ENCODE data around the gene NEK10.
A peak's percentile ranks its signal among the peaks of the same experiment; 100 is the strongest.
"Not testable (repeated sequence)": the region's sequence is repeated elsewhere in the genome, so short reads cannot be mapped to it uniquely, and the experiment has no call there.

NEK10 gene

GRCh38 chr3:27349832-27350231 is 19.4 kb downstream of the NEK10 start:
- DNase-seq: no peak

DNA sequence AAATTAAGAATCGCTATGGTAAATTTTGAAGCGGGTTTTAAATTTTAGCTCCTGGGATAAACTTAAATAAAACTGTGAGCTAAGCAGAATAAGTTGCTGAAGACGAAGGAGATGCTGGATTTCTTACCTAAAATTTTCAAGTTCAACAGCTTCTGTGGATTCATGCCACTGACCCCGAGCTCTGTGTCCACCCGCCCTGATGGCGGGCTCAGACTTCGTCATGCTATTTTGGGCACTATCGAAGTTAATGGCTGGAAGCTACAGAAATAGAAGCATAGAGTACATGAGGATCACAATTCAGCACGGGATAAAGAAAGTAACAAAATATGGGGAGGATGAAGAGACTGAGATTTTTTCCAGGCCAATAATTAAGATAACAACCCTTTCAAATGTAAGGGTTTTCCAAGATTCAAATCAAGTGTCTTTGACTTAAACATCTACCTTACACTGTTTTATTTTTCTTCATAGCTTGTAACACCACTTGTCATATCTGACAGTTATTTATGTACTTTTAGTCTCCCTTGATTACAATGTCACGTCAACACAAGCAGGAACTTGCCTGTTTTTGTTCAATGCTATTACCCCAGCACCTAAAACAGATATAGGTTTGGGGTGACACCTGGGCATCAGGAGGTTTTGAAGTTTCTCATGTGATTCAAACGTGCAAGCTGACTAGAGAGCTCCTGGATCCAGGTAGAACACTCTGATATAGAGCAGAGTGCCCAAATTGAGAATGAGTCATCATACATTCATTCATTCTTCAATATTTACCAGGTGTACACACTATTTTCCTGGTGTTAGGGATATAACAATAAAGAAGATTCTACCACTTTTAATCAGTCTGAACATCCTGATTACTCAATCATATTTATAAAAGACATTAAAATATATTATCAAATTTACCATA is 23.0 kb downstream of the NEK10 start:
- no peak for DNase-seq

GRCh38 chr3:27345493-27345892 is 23.7 kb downstream of the NEK10 start:
- no peak for DNase-seq

GRCh38 chr3:27345045-27345444 is 24.1 kb downstream of the NEK10 start:
- no peak for DNase-seq

GRCh38 chr3:27344192-27344591 is 25.0 kb downstream of the NEK10 start:
- DNase-seq: no peak

DNA sequence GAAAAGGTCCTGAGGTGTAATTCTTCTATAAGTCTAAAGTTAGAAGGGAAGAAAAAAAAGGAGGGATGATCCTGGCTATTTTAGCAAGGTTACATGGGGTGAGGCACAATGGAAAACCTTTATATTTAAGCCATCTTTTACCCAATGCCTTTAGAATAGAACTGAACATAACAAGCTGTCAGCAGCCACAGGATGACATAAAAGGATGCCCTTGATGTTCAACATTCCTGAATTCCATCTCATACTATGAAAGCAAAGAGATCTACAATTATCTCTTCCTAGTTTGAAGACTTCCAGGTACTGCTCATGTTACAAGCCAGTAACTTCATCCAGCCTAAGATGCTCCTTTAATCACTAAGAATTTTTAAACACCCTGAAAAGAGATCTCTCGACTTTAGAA is 26.9 kb downstream of the NEK10 start:
- no peak for DNase-seq

- DNase-seq: no peak
Measured at GRCh38 chr3:27340534-27340933, 28.6 kb downstream of the NEK10 start.

- DNase-seq: no peak
Measured at GRCh38 chr3:27335571-27335970, 33.6 kb downstream of the NEK10 start.

- DNase-seq: no peak
Measured at GRCh38 chr3:27333843-27334242, 35.3 kb downstream of the NEK10 start.

DNA sequence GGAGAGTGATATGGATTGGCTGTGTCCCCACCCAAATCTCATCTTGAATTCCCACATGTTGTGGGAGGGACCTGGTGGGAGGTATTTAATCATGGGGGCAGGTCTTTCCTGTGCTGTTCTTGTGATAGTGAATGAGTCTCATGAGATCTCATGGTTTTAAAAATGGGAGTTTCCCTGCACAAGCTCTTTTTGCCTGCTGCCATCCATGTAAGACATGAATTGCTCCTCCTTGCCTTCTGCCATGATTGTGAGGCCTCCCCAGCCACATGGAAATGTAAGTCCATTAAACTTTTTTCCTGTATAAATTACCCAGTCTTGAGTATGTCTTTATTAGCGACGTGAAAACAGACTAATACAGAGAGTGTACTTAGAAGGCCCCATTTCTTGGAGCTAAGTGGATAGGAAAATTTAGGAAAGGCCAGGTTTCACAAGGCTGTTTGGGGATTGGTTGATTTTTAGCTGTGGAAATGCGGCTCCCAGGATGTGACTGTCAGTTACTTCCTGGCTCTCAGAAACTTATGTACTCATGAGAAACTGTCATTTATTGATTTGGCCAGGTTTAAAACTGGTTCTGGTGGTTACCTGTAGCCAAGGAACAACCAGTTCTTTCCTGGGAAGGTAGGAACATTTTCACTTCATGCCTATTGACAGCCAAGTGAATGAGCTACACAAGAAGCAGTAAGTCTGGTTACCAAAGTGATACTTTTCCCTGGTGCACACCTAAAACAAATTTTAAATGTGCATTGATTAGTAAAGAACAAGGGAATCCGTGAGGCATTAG is 40.0 kb downstream of the NEK10 start:
- not testable (repeated sequence) for DNase-seq

- no peak for DNase-seq
Measured at GRCh38 chr3:27326629-27327545, 42.3 kb downstream of the NEK10 start.

DNA sequence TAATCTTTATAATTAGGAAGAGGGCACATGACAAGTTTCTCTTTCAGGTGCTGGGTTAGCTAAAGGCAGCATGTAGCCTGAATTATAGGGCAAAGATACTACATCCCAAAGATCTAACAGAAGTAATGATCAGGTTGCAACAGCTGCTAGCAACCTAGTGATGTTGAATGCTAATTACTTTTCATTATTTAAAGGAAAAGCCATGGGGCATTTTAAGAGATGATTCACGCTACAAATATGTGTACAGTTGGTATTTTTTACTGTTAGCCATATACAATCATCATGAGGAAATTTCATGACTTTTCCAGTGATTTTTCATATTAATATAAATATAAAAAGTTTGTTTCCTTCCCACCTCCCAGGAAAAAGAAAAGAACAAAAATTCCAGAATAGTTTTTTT is 43.0 kb downstream of the NEK10 start:
- no peak for DNase-seq

GRCh38 chr3:27325419-27325818 is 43.8 kb downstream of the NEK10 start:
- DNase-seq: no peak

DNA sequence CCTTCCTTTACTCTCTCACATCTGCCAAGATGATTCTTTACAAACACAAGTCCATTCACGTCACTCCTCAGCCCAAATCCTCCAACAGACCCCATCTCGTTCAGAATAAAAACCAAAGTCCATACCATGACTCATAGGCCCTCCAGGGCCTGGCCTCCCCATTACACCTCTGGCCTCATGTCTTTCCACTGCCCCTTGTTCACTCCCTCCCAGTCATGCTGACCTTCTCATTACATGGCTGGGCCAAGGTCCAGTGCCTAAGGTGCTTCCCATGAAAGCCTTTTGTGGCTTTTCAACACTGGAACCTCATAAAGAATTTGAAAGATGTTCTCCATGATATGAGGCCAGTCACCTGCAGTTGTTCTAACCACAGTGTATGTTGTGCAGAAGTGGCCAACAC is 44.5 kb downstream of the NEK10 start:
- DNase-seq: no peak

- no peak for DNase-seq
Measured at GRCh38 chr3:27323087-27323570, 46.1 kb downstream of the NEK10 start.

DNA sequence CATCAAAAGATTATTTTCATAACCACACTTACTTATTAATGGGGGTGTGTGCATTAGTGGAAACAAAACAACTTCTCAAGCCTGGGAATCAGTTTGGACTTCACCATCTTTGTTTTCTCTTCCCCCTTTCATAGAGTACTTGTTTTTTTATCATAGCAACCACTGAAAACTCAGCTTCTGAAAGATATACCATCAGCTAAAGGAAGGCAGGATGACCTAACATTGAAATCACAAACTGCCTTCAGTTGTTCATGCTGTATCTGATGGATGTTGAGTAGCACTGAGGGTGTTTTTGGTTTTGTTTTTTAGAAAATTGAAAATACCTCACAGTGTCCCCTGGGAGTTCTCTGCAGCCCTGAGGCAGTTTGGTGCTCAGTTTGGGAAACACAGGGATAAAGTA is 46.5 kb downstream of the NEK10 start:
- no peak for DNase-seq

DNA sequence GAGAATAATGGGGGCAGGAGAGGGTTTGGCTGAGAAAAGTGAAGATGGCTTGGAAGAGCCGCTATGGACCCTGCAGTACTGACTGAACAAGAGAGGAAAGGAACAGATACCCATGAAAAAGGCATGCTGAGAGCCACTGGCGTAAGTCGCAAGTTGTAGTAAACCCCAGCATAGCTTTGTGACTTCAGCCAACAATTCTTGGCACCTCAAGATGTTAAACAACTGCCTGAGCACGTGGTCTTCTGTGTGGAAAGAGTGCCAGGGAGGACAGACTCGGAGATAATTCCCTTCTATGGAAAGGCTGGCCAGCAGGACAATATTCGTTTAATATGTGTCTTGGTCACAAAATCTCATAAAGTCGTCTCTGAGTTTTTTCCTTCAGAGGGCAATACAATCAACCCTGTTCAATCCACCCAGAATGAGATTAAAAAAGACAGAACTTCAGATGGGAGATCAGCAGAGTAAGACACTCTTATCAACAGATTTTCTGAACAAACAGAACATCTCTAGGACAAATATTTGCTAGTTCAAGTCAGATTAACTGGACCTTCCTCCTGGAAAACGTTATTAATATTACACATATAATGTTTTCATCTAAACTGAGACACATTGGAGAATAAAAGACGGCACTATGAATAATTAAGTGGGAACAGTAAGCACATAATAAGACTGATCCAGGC is 49.2 kb downstream of the NEK10 start:
- no peak for DNase-seq

GRCh38 chr3:27319304-27319703 is 49.9 kb downstream of the NEK10 start:
- no peak for DNase-seq

- no peak for DNase-seq
Measured at GRCh38 chr3:27317096-27317495, 52.1 kb downstream of the NEK10 start.

DNA sequence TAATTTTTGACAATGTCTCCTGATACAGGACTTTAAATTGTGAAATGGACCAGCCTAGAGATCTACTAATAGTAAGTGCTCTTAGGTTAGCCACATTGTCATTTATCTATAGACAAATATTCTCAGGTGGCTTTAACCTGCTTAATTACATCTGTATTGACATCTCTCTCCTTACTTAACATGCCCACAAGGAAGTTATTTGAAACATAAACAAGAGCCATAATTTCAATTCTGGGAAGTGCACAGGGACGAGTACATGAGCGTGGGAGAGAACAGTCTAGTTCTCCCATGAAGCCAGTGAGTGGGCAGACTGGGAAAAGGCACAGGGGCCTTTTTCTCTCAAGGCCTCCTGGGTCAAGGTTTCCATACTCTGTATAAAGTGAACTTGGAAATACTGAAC is 54.2 kb downstream of the NEK10 start:
- DNase-seq: no peak

DNA sequence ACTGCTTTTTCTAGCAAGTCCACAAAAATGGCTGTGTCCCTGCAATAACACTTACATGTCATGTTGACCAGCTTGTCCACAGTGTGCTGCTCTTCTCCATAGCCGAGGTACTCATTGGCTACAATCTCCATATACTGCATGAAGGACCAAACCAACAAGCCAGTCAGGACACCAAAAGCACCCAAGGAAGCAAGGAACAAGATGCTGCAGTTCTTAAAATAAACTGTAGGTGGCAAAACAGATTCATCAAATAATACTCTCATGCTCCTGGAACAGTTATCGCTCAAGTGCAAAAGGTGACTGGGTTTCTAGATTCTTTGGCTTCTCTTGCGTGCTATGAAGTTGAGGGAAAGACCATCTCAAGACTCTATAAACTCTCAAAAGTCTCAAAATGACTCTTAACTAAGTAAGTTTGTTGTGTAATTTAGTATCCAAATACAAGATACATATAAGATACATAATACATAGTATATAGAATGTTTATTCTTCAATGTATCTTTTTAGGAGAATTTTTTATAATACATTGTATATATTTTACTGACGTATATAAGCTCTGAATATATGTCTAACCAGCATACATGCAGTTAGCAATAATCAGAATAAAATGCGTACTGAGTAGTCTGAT is 57.0 kb downstream of the NEK10 start:
- peak in 1 of 2 donors; percentile 14 for DNase-seq

DNA sequence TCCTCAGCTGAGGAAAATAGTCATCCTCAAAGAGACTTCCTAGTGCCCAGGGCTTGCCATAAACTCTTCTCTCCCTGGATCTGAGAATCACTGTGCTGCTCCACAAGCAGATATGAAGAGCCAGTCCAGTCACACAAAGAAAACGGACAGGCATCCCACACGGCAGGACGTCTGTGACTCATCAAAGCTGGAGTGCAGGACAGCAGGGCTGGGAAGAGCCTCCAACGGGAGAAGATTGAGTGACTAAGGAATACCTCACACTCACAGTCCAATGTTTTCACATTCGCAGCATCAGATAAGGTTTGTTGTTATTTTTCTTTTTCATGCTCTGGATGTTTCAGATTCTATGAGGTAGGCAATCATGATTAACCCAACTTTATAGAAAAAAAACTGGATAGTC is 57.8 kb downstream of the NEK10 start:
- DNase-seq: no peak

Data from activated CD4-positive, alpha-beta T cell treated with anti-CD3 and anti-CD28 coated beads for 4 hours (primary cell).